ENCODE data around the gene MED13L. TPM values are rescaled to one million over a fixed set of nuclear protein-coding genes. Genes with fewer than 3 reads are reported as not detected.

MED13L gene
- polyA plus RNA-seq, 1 donor (not counting 4 experiments of a cell fraction or from before 2014, with no cell fraction given) = 31.7 TPM

GRCh38 chr12:116247377-116247776 lies 30.1 kb downstream of the MED13L start:
- FAIRE-seq = peak; percentile 20
- H3K27ac ChIP-seq (ENCODE audit: control insufficient read depth, insufficient read depth, low read length) = no peak overlapping the region

GRCh38 chr12:116246490-116247179 lies 30.9 kb downstream of the MED13L start:
- no peak overlapping the region for H3K4me3 ChIP-seq (ENCODE audit: control insufficient read depth in 2 of 3, extremely low read depth in 1 of 3, insufficient read depth in 2 of 3, low read depth in 1 of 3, low read length in 3 of 3)
- dilution Hi-C loops (cut with MboI; ENCODE audit: extremely low pct_ligation_motif_present, low sequenced_read_pairs) = no loop called here

More at GRCh38 chr12:116247377-116247776, 30.1 kb downstream of the MED13L start:
- H3K27me3 ChIP-seq (ENCODE audit: control insufficient read depth, extremely low read depth, insufficient read depth, low read length) = no peaks in the 10 kb centered on the region
- H3K4me3 ChIP-seq (ENCODE audit: control insufficient read depth in 2 of 3, extremely low read depth in 1 of 3, insufficient read depth in 2 of 3, low read depth in 1 of 3, low read length in 3 of 3) = no peak overlapping the region
- no peak for DNase-seq (ENCODE audit: low read depth, low spot score)
- no peaks in the 10 kb centered on the region for H3K36me3 ChIP-seq (ENCODE audit: control insufficient read depth in 2 of 2, extremely low read depth in 1 of 2, insufficient read depth in 2 of 2, low read length in 2 of 2)
- TF ChIP-seq EZH2 (IDR thresholded peaks at IDR 0.05; ENCODE audit: low read length) (no peak), CTCF (optimal IDR thresholded peaks at IDR 0.05 in 1 of 3, IDR thresholded peaks at IDR 0.05 in 1 of 3, conservative IDR thresholded peaks at IDR 0.05 in 1 of 3; ENCODE audit: extremely low read depth in 1 of 3, insufficient read depth in 2 of 3, low read length in 3 of 3) (no peak)
- H2AFZ ChIP-seq (ENCODE audit: control insufficient read depth, low read length) = no peak overlapping the region
- H4K20me1 ChIP-seq (ENCODE audit: control insufficient read depth, extremely low read depth, insufficient read depth, low read length) = peaks cover 19% of the 10 kb centered on the region
- peaks cover 3% of the 10 kb centered on the region for H3K9me1 ChIP-seq (ENCODE audit: control insufficient read depth, extremely low read depth, insufficient read depth, low read length)
- dilution Hi-C loops (cut with MboI; ENCODE audit: extremely low pct_ligation_motif_present, low sequenced_read_pairs) = no loop called here
- H3K4me1 ChIP-seq (ENCODE audit: control insufficient read depth, extremely low read depth, insufficient read depth, low read length) = no peaks in the 10 kb centered on the region
- peaks cover 96% of the 10 kb centered on the region for H3K79me2 ChIP-seq (ENCODE audit: control insufficient read depth, insufficient read depth, low read length)
- H3K9me3 ChIP-seq (ENCODE audit: control insufficient read depth, low read depth, low read length) = no peaks in the 10 kb centered on the region
- H3K4me2 ChIP-seq (ENCODE audit: control insufficient read depth, extremely low read depth, insufficient read depth, low read depth, low read length) = no peak overlapping the region
- no peak overlapping the region for H3K9ac ChIP-seq (ENCODE audit: control insufficient read depth, extremely low read depth, insufficient read depth, low read length)

More at GRCh38 chr12:116246490-116247179, 30.9 kb downstream of the MED13L start:
- Histone ChIP-seq H3K79me2 (ENCODE audit: control insufficient read depth, insufficient read depth, low read length) (peaks cover 96% of the 10 kb centered on the region), H4K20me1 (ENCODE audit: control insufficient read depth, extremely low read depth, insufficient read depth, low read length) (peaks cover 15% of the 10 kb centered on the region), H3K4me1 (ENCODE audit: control insufficient read depth, extremely low read depth, insufficient read depth, low read length) (no peaks in the 10 kb centered on the region), H3K36me3 (ENCODE audit: control insufficient read depth in 2 of 2, extremely low read depth in 1 of 2, insufficient read depth in 2 of 2, low read length in 2 of 2) (no peaks in the 10 kb centered on the region), H3K9ac (ENCODE audit: control insufficient read depth, extremely low read depth, insufficient read depth, low read length) (no peak overlapping the region), H3K9me3 (ENCODE audit: control insufficient read depth, low read depth, low read length) (no peaks in the 10 kb centered on the region), H3K4me2 (ENCODE audit: control insufficient read depth, extremely low read depth, insufficient read depth, low read depth, low read length) (no peak overlapping the region), H3K27ac (ENCODE audit: control insufficient read depth, insufficient read depth, low read length) (no peak overlapping the region), H3K9me1 (ENCODE audit: control insufficient read depth, extremely low read depth, insufficient read depth, low read length) (peaks cover 3% of the 10 kb centered on the region), H3K27me3 (ENCODE audit: control insufficient read depth, extremely low read depth, insufficient read depth, low read length) (no peaks in the 10 kb centered on the region), H2AFZ (ENCODE audit: control insufficient read depth, low read length) (no peak overlapping the region)
- FAIRE-seq = no peak
- TF ChIP-seq EZH2 (IDR thresholded peaks at IDR 0.05; ENCODE audit: low read length) (no peak), CTCF (optimal IDR thresholded peaks at IDR 0.05 in 1 of 3, IDR thresholded peaks at IDR 0.05 in 1 of 3, conservative IDR thresholded peaks at IDR 0.05 in 1 of 3; ENCODE audit: extremely low read depth in 1 of 3, insufficient read depth in 2 of 3, low read length in 3 of 3) (no peak)
- DNase-seq (ENCODE audit: low read depth, low spot score) = no peak

All from keratinocyte (primary cell).